PC-3 (cell line): Measurements from ENCODE around the gene LBX2. TPM values are rescaled to one million over a fixed set of nuclear protein-coding genes. Genes with fewer than 3 reads are reported as not detected.
A peak's percentile ranks its signal among the peaks of the same experiment; 100 is the strongest.

ENCODE experiments used
- ATAC-seq: fragments of 200-7000 bp; cut with Tn5 transposase; 2 replicates; pipeline ENCODE4 v1.9.1; 2020; ENCODE audit warnings: mild to moderate bottlenecking, moderate library complexity
- BruUV-seq: library from RNA; stranded (reverse); fragments of 400-500 nt; replicated peaks from 2 replicates; lab custom pipeline; 2021; lab: Mats Ljungman, UMichigan
- CTCF ChIA-PET: fragments of 300-600 bp; sonication (Branson Sonifier 250); formaldehyde crosslinking; loops from one replicate; lab custom pipeline; 2022; ENCODE audit warnings: antibody characterized with exemption; lab: Charles Lee
- POLR2A ChIA-PET: fragments of 300-600 bp; sonication (Branson Sonifier 250); formaldehyde crosslinking; loops from one replicate; lab custom pipeline; 2022; ENCODE audit warnings: antibody characterized with exemption; ENCODE audit not compliant: unreplicated experiment; lab: Charles Lee
- DNase-seq: peaks from one replicate; pipeline ENCODE4 v3.0.0-alpha.2; 2015
- H2AFZ ChIP-seq: fragments of 300-600 bp; sonication (generic); 2 replicates; pipeline ENCODE4 v1.6.0; 2016; ENCODE audit warnings: antibody characterized with exemption, low read length
- H3F3A ChIP-seq: fragments of 300-600 bp; sonication (generic); one replicate; pipeline ENCODE4 v1.6.0; 2017; ENCODE audit warnings: antibody characterized with exemption, low read length, control low read depth, mild to moderate bottlenecking; ENCODE audit not compliant: unreplicated experiment
- H3K27ac ChIP-seq: fragments of 300-600 bp; sonication (generic); 2 replicates; pipeline ENCODE4 v1.5.1; 2016; ENCODE audit warnings: mild to moderate bottlenecking, low read length
- H3K27me3 ChIP-seq: fragments of 300-600 bp; sonication (generic); 2 replicates; pipeline ENCODE4 v1.6.1; 2016; ENCODE audit warnings: low read length, mixed read lengths
- H3K36me3 ChIP-seq: fragments of 300-600 bp; sonication (generic); 2 replicates; pipeline ENCODE4 v1.6.1; 2016; ENCODE audit warnings: low read depth, mixed run types, low read length, mixed read lengths
- H3K4me1 ChIP-seq: fragments of 300-600 bp; sonication (generic); 2 replicates; pipeline ENCODE4 v1.5.1; 2016; ENCODE audit warnings: low read length; ENCODE audit not compliant: insufficient read depth
- H3K4me2 ChIP-seq: fragments of 300-600 bp; sonication (generic); 2 replicates; pipeline ENCODE4 v1.6.0; 2016; ENCODE audit warnings: low read length
- H3K4me3 ChIP-seq: fragments of 300-600 bp; sonication (generic); 2 replicates; pipeline ENCODE4 v1.5.1; 2016; ENCODE audit warnings: mild to moderate bottlenecking, low read length, mixed read lengths
- H3K79me2 ChIP-seq: fragments of 300-600 bp; sonication (generic); 2 replicates; pipeline ENCODE4 v1.6.1; 2017; ENCODE audit warnings: low read length, mixed read lengths
- H3K9ac ChIP-seq: fragments of 300-600 bp; sonication (generic); 2 replicates; pipeline ENCODE4 v1.6.0; 2016; ENCODE audit warnings: mild to moderate bottlenecking, low read length
- H3K9me2 ChIP-seq: fragments of 300-600 bp; sonication (generic); replicated peaks from 2 replicates; pipeline ENCODE4 v1.6.1; 2016; ENCODE audit warnings: mixed run types, low read length, mixed read lengths
- H3K9me3 ChIP-seq: fragments of 300-600 bp; sonication (generic); 2 replicates; pipeline ENCODE4 v1.6.1; 2016; ENCODE audit warnings: low read length, mixed read lengths
- H4K20me1 ChIP-seq: fragments of 300-600 bp; sonication (generic); 2 replicates; pipeline ENCODE4 v1.6.1; 2016; ENCODE audit warnings: low read length, mixed read lengths
- EZH2 ChIP-seq: fragments of 300-600 bp; sonication (generic); IDR thresholded peaks from one replicate; pipeline ENCODE4 v1.6.1; 2017; ENCODE audit warnings: antibody characterized with exemption, mild to moderate bottlenecking, low read length; ENCODE audit not compliant: unreplicated experiment
- EZH2phosphoT487 ChIP-seq: fragments of 300-600 bp; sonication (generic); IDR thresholded peaks from 2 replicates; pipeline ENCODE4 v1.6.1; 2018; ENCODE audit warnings: mild to moderate bottlenecking, antibody characterized with exemption, low read length, borderline replicate concordance
- intact Hi-C: fragments of 100-400 bp; cut with micrococcal nuclease; formaldehyde crosslinking; loops from 2 replicates; pipeline ENCODE4 v1.9.0; 2023
- total RNA-seq: library from RNA; depleted of rRNA; stranded (reverse); fragments of >200 nt; gene quantifications from 2 replicates; pipeline ENCODE4 v1.2.3, GENCODE V29; 2014; rRNA removed
- TF ChIP-seq, protein P1 (sequence below): fragments of 300-600 bp; sonication (generic); conservative IDR thresholded peaks from 2 replicates; pipeline ENCODE4 v1.5.1; 2017; ENCODE audit warnings: antibody characterized with exemption, low read depth, mild to moderate bottlenecking, low read length

LBX2 gene
- total RNA-seq, 1 experiment from 2014 or later = not detected

DNA sequence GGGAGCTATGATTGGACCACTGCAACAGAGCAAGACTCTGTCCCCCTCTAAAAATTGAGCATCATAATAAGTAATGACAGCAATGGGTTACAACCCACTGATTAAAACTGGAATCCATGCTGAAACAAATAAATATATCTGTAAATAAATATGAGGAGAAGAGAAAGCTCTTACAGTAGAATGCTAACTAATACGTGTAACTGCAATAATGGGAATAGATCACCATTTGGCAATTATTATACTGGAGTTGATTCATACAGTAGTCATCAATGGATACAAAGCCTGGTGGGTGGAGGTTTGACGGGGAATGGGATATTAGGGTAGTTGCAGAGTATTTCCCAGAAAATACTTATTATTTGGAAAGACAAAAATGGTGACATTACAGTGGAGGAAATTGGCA lies 50.6 kb downstream of the LBX2 start:
- Histone ChIP-seq H3F3A (no peaks in the 10 kb centered on the region), H2AFZ (no peak overlapping the region), H3K9me2 (no peaks in the 10 kb centered on the region), H4K20me1 (no peaks in the 10 kb centered on the region), H3K79me2 (no peaks in the 10 kb centered on the region), H3K27me3 (no peaks in the 10 kb centered on the region), H3K36me3 (no peaks in the 10 kb centered on the region), H3K4me2 (no peak overlapping the region), H3K4me3 (no peak overlapping the region), H3K9me3 (no peaks in the 10 kb centered on the region), H3K9ac (no peak overlapping the region), H3K4me1 (peaks cover 7% of the 10 kb centered on the region), H3K27ac (no peak overlapping the region)
- DNase-seq (peak; percentile 37), ATAC-seq (no peak)
- ChIA-PET POLR2A (no interaction called here), CTCF (no interaction called here)
- BruUV-seq = no TSS peak
- intact Hi-C loops = no loop called here
- TF ChIP-seq, protein P1, sequence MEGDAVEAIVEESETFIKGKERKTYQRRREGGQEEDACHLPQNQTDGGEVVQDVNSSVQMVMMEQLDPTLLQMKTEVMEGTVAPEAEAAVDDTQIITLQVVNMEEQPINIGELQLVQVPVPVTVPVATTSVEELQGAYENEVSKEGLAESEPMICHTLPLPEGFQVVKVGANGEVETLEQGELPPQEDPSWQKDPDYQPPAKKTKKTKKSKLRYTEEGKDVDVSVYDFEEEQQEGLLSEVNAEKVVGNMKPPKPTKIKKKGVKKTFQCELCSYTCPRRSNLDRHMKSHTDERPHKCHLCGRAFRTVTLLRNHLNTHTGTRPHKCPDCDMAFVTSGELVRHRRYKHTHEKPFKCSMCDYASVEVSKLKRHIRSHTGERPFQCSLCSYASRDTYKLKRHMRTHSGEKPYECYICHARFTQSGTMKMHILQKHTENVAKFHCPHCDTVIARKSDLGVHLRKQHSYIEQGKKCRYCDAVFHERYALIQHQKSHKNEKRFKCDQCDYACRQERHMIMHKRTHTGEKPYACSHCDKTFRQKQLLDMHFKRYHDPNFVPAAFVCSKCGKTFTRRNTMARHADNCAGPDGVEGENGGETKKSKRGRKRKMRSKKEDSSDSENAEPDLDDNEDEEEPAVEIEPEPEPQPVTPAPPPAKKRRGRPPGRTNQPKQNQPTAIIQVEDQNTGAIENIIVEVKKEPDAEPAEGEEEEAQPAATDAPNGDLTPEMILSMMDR = no peak
- TF ChIP-seq EZH2phosphoT487 (no peak), EZH2 (no peak)

Other genes starting within 250 kb of the LBX2 start
- 0.40 and 2.4 TPM in 2 replicates for gene SLC4A5, start 156.2 kb downstream of the LBX2 start, total RNA-seq
- 67.8 and 91.0 TPM in 2 replicates for gene DCTN1, start 119.3 kb downstream of the LBX2 start, total RNA-seq
- gene C2orf81, start 78.0 kb downstream of the LBX2 start, total RNA-seq = 1.6 and 2.4 TPM in 2 replicates
- 38.8 and 41.0 TPM in 2 replicates for gene WDR54, start 77.9 kb downstream of the LBX2 start, total RNA-seq
- 90.5 and 138 TPM in 2 replicates for gene RTKN, start 57.7 kb downstream of the LBX2 start, total RNA-seq
- 26.2 and 34.6 TPM in 2 replicates for gene INO80B, start 44.5 kb downstream of the LBX2 start, total RNA-seq
- gene WBP1, start 41.2 kb downstream of the LBX2 start, total RNA-seq = 57.5 and 64.4 TPM in 2 replicates
- gene MOGS, start 34.2 kb downstream of the LBX2 start, total RNA-seq = 60.6 and 70.1 TPM in 2 replicates
- 86.9 and 102 TPM in 2 replicates for gene MRPL53, start 26.9 kb downstream of the LBX2 start, total RNA-seq
- gene CCDC142, start 16.6 kb downstream of the LBX2 start, total RNA-seq = 14.7 and 21.1 TPM in 2 replicates
- gene TTC31, start 16.5 kb downstream of the LBX2 start, total RNA-seq = 21.1 and 21.4 TPM in 2 replicates
- 31.2 and 35.7 TPM in 2 replicates for gene PCGF1, start 8.1 kb upstream of the LBX2 start, total RNA-seq
- gene TLX2, start 14.8 kb upstream of the LBX2 start, total RNA-seq = 3.1 and 3.4 TPM in 2 replicates
- 0.07 and 0.63 TPM in 2 replicates for gene DQX1, start 26.6 kb upstream of the LBX2 start, total RNA-seq
- 218 and 233 TPM in 2 replicates for gene AUP1, start 30.1 kb upstream of the LBX2 start, total RNA-seq
- gene HTRA2, start 30.3 kb upstream of the LBX2 start, total RNA-seq = 71.8 and 77.5 TPM in 2 replicates
- 5.8 and 12.4 TPM in 2 replicates for gene LOXL3, start 54.3 kb upstream of the LBX2 start, total RNA-seq
- gene DOK1, start 55.1 kb upstream of the LBX2 start, total RNA-seq = 4.7 and 6.0 TPM in 2 replicates
- not detected in 2 replicates for gene M1AP, start 148.7 kb upstream of the LBX2 start, total RNA-seq
- 7.6 and 13.9 TPM in 2 replicates for gene SEMA4F, start 154.6 kb upstream of the LBX2 start, total RNA-seq